GM21423 (cell line): Measurements from ENCODE around the gene SUN1.
A peak's percentile ranks its signal among the peaks of the same experiment; 100 is the strongest.
"Not testable (repeated sequence)": the region's sequence is repeated elsewhere in the genome, so short reads cannot be mapped to it uniquely, and the experiment has no call there.

ENCODE experiments used
- ATAC-seq: cut with Tn5 transposase; IDR thresholded peaks from one replicate; pipeline ENCODE4 v1.9.1; 2021; ENCODE audit warnings: mild to moderate bottlenecking, moderate library complexity; ENCODE audit not compliant: unreplicated experiment

Gene SUN1

DNA sequence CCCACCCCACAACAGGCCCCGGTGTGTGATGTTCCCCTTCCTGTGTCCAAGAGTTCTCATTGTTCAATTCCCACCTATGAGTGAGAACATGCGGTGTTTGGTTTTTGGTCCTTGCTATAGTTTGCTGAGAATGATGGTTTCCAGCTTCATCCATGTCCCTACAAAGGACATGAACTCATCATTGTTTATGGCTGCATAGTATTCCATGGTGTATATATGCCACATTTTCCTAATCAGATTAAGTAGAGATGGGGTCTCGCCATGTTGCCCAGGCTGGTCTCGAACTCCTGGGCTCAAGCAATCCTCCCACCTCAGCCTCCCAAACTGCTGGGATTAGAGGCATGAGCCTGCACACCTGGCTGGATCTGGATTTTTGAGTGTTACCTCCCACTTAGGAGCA, 28.5 kb upstream of the SUN1 start:
- ATAC-seq, result not testable (repeated sequence)

DNA sequence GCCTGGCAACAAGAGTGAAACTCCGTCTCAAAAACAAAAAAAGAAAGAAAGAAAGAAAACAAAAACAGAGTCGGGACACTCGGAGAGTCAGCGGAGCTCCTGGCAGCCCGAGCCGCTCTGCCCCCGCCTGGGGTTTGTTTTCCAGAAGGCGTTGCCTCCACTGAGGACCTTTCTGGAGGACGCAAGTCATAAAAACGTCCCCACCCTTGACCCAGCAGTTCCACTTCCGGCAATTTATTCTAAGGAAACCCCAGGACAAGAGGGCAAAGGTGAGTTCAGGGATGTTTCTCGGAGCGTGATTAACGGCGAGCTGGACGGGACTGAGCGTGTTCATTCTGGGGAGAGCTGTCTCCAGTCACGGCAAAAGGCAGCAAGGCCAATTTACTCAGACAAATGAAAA, 27.0 kb upstream of the SUN1 start:
- no peak for ATAC-seq

DNA sequence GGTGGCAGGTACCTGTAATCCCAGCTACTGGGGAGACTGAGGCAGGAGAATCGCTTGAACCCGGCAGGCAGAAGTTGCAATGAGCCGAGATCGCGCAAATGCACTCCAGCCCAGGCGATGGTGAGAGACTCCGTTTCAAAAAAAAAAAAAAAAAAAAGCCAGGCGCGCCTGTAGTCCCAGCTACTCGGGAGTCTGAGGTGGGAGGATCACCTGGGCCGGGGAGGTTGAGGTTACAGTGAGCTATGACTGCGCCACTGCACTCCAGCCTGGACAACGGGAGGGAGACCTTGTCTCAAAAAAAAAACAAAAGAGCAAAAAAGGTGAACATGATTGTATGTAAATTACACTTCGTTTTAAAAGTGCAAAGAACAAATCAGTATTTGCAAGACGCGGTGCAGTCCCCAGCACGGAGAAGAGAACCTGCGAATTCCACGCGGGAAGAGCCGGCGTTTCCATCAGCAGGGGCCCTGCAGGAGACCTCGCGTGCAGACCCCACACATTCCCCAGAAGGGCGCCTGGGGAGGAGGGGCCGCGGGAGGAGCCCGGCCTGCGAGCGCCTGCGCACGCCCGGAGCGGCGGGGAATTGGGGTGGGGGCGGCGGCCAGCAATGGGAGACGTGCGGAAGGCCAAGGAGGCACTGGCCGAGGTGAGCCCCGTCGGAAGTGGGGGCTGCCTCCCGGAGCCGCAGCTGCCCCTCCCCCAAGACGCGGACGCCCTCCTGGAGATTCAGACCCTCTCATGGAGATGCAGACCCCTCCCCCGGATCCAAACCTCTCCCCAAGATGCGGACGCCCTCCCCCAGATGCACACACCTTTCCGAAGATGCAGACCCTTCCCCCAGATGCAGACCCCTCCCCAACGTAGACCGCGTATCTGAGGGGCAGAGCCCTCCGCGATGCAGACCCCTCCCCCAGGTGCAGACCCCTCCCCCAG, 16.7 kb upstream of the SUN1 start:
- ATAC-seq, result no peak

DNA sequence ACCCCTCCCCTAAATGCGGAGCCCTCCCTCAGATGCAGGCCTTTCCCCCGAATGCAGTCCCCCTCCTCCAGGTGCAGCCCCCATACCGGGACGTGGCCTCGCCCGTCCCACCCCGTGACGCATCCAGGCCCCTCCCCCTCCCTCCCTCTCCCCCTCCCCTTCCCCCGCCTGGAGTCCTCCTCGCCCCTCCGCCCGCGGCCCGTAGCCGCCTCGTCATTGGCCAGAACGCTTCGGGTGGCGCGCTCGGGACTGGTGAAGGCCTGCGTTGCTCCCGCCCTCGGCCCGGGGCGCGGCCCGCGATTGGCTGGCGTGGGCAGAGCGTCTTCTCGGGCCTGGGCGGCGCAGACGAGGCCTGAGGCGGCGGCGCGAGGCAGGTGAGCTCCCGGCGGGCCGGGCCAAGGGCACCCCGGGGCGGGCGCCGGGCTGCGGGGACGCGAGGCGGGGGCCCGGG, 16.0 kb upstream of the SUN1 start:
- ATAC-seq, result peak; percentile 89

DNA sequence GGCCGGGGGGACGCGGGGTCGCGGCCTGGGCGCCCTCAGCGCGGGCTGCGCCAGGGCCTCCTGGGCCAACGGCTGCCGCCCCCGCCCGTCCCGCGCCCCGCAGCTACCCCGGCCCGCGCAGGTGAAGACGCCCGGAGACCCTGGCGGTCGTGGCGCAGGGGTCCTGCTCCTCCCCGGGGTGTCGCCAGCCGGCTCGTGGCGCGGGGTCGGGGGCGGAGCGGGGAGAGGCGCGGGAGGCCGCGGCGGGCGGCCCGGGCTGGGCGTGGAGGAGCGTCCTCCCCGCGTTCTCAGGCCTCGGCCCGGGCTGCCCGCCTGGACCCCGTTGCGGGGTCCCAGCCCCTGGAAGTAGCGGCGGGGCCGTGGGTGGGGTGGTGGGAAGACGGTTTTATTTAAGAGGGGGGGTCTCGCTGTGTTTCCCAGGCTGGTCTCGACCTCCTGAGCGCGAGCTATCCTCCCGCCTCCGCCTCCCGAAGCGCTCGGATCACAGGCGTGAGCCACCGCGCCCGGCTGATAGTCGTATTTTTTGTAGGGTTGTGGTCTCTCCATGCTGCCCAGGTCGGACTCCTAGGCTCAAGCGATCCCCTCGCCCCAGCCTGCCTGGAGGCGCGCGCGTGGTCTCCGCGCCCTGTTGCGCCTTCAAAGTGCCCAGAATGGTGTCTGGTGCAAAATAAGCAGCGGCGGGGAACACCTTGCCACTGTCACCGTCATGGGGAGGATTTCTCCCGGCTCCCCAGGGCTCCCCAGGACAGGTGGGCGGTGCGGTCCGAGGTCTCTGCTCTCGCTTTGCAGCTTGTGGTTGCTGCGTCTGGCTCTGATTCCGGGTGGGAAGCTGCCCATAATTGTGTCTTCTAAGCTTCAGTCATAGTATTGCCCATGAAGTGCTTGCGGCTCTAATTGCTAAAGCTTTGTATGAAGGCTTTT, 15.3 kb upstream of the SUN1 start:
- ATAC-seq, result peak; percentile 16

DNA sequence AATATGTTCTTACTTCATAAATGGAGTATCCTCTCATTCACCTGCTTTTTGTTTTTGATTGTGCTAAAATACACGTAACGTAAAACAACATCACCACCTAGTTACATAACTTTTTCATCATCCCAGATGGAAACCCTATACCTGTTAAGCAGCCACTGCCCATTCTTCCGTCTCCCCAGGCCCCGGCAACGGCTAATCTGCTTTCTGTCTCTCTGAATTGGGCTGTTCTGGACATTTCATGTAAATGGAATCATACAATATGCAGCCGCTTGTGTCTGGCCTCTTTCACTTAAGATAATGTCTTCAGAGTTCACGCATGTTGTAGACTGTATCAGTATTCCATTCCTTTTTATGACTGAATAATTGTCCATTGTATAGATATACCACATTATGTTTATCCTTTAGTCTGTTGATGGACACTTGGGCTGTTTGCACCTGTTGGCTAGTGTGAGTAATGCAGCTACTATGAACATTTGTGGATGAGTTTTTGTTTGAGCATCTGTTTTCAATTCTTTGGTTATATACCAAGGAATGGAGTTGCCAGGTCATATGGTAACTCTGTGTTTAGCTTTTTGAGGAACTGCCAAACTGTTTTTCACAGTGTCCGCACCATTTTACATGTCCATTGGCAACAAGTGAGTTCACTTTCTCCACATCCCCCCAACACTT, 14.1 kb upstream of the SUN1 start:
- no peak for ATAC-seq

DNA sequence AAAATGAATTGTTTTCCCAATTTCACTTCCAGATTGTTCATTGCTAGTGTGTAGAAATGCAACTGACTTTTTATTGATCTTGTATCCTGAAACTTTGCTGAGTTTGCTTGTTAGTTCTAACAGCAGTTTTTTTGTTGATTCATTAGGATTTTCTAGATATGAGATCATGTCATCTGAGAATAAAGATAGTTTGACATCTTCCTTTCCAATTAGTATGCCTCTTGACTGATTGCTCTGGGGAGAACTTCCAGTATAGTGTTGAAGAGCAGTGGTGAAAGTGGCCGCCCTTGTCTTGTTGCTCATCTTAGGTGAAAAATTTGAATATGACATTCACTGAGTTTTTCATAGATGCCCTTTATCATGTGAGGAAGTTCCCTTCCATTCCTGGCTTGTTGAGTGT, 11.9 kb upstream of the SUN1 start:
- ATAC-seq, result no peak

DNA sequence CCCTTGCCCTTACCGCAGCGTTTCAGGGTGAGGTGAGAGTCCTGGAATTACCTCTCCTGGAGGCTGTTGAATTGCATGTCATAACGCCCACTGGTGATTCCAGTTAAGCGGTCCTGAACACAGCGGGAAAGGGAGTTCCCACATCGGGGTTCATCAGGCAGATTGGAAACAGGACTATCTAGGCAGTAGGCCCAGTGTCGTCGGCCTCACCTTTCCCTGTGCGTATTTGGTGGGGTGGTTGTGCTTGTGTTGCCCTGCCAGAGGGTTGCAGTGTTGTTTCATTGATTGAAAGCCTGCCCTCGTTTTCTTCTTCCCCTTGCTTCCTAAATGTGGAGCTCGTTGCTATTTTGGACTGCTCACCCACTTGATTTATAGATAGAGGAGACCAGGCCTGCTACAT, 10.6 kb upstream of the SUN1 start:
- ATAC-seq, result no peak

DNA sequence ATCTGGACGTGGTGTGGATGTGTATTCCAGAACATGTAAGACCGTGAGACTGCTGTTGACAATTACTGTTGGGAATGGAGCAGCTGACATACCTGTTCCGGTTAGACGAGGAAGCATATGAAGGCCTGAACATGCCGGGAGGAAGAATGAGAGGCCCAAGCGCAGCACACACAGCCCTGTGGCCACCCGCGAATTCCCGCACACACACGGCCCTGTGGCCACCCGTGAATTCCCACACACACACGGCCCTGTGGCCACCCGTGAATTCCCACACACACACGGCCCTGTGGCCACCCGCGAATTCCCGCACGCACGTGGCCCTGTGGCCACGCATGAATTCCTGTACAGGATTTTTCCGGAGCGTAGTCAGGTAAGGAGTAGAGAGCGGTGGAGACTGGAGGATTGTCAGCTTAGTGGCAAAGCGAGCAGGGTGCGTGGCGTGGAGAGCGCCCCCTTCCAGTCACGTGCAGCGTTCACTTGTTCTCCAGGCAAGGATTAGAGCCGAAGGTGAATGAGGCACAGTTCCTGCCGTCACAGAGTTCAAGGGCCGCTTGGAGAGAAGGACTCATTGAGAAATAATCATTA, 9.5 kb upstream of the SUN1 start:
- ATAC-seq, result no peak

DNA sequence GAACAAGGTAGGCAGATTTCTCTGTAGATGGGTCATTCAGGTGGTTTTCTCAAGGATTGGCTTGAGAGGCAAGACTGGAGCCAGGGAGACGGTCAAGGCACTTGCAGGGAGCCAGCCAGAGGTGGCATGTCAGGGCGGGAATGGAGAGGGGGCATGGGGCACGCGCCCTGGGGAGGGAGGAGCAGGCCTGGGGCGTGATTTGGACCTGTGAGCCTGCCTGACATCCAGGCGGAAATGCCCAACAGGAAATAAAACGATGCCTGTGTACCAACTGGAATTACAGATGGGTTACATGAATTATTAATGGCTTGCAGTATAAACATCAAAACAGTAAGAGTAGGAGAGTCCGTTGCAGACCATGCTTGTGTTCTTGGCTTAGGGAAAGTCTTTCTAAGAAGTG, 8.6 kb upstream of the SUN1 start:
- ATAC-seq, result no peak

DNA sequence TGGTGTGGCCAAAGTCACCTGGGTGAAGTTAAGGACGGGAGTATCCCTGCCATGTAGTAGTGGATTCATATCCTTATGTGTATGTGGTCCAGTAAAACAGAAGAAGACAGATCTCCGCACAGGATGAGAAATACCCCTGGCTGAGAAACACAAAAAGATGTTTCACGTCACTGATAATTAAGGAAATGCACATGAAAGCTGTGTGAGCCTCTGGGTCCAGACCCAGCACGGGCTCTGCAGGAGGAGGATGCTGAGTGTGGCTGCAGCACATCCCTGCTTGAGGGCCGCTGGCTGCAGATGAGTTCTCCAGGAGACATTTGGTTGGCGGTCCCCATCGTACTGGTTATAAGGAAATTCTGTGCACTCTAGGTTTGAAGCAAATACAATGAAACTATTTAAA, 8.2 kb upstream of the SUN1 start:
- no peak for ATAC-seq

DNA sequence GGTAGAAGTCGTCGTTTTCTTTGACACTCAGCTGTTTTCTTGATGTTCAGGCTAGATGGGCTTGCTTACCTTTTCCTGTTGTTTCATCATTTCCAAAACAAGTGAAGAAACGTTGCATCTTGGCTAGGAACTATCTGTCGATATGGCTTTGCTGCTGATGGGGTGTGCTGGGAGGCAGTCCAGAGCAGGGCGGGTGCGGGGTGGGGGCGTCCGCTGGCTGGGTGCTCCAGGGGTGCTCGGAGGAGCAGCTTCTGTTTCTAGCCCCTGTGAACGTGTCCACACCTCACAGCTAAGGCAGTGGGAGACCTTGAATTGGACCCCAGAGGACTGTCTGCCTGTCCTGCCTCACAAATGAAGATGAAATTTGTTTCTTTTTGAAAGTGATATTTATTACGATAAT, 7.6 kb upstream of the SUN1 start:
- ATAC-seq, result no peak

DNA sequence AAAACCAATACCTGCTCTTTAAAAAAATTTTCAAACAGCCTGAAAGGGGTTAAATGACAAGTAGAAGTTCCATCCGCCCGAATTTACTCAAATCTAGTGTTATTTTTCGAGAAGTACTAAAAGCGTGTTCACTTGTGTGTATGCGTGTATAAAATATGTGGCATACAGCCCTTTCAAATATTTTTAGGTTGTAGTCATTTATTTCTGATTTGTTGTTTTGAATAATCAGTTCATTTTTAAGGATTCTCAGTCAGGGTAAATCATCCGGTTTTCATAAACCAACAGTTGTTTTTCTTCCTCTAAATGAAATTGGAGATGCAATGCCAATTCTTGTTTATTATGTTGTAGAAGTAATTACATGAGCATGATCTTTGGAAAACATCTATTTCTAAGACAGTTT, 6.9 kb upstream of the SUN1 start:
- no peak for ATAC-seq

DNA sequence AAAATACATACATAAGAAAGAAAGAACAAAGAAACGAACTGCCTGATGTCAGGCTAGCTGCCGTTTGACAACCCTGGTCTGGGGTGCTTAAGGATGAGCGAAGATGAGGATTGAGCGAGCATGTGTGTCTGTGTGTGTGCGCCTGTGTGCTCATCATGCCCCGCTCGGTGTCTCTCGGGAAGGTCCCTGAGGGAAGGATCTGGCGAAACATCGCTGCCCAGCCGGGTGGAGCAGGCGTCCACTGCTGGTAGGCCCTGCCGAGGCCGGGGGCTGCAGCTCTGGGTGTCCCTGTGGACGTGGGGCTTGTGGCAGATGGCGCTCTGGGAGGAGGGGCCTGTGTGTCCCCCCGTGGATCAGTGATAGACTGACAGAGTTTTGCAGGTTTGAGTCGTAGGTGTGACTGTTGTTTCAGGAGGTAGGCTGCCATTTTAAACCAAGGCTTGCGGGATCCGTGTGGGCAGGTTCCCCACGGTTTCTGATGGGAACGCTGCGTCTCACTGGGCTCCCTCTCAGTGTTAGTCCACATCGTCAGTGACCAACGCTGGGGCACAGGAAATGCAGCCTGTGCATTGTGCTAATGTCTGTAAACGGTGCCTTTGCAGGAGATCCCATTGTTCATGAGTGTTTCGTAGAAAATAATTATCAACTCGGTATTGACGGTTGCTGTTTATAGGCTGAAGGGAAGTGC, 5.9 kb upstream of the SUN1 start:
- ATAC-seq, result no peak

DNA sequence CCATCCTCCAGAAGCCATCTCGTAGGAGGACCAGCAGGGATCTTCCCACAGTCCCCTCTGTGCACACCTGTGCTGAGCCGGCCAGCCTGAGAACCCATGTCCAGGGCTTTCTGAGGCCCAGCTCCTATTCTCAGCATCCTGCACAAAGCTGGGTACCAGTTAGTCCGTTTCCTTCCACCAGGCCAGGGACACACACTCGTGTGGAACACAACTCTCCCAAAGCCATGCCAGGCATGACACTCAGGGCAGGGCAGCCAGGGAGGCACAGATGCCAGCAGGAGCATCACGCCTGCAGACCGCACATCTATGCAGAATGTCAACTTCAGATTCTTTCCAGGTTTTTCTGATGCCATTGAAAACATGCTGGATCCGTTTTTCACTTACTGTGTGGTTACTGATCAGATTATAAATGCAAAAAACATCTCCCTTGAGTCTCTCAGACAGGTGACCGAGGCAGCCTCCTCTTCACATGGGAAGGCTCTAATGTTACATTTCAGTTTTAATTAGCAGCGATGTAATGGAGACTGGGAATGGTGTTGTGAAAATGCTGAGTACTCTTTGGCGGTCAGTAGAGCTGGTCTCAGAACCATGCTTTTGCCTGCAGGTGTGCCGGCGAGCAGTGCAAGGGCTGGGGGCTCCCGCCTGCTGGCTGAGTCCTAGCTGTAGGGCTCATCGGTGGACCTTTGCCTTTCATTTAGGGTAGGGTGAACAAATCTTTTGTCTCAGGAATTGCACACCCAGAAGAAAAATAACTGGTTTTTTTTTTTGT, 3.3 kb upstream of the SUN1 start:
- ATAC-seq, result no peak

DNA sequence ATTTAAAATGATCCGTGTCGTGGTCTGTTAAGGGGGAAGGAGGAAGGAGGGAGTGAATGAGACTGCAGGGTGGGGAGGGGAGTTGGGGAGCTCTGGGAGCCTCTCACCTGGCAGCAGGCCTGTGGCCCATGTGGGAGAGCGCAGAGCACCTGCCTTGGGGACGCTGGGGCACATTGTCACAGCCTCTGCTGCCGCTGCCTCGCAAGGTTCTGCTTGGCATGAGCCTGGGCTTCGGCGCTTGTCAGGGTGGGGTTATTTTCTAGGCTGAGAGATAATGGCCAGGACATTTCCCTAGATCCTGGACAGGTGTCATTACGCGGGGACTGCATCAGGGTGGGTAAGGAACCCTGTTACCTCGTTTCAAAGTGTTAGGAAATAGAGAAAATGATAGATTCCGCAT, 2.2 kb upstream of the SUN1 start:
- no peak for ATAC-seq

DNA sequence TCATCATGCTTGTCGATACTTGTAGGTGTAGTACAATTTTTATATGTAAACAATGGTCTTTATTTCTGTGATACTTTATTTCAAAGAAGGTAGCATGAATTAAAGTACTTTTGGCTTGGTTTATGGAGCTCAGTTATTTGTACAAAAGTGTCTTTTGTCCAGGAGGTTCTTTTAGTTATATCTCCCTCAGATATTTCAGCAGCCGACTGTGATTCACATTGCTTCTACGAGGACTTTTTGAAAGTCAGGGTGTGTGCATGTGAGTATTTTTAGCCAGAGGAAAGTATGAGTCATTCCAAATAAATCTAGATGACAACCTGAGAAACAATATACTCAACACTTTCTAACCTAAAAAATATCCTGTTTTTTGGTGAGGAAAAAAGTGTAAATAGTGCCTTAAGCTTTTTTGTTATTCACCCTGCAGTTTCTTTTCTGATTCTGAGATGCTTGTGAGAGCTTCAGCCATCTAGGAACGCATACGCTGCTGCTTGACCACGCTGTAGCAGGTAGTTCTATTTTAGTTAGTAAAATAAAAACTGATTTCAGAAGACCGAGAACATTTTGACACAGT, 595 bp upstream of the SUN1 start:
- peak; percentile 63 for ATAC-seq

DNA sequence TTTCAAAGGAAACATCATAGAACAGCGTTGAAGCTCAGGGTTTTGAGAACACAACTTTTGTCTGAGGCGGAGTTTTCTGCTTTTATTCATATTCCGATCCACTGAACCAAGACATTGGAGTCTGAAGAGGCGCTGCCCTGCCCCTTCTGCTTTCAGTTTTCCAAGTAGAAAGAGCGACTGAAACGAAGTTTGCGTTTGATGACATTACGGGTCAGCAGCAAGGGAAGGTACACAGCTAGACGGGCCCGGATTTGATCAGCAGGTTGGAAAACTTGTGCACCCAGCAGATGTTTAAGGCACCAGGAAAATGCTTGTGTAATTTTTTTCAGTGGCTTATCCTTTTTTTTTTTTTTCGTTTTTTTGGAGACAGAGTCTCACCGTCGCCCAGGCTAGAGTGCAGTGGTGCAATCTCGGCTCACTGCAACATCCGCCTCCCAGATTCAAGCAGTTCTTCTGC, 720 bp downstream of the SUN1 start:
- no peak for ATAC-seq

DNA sequence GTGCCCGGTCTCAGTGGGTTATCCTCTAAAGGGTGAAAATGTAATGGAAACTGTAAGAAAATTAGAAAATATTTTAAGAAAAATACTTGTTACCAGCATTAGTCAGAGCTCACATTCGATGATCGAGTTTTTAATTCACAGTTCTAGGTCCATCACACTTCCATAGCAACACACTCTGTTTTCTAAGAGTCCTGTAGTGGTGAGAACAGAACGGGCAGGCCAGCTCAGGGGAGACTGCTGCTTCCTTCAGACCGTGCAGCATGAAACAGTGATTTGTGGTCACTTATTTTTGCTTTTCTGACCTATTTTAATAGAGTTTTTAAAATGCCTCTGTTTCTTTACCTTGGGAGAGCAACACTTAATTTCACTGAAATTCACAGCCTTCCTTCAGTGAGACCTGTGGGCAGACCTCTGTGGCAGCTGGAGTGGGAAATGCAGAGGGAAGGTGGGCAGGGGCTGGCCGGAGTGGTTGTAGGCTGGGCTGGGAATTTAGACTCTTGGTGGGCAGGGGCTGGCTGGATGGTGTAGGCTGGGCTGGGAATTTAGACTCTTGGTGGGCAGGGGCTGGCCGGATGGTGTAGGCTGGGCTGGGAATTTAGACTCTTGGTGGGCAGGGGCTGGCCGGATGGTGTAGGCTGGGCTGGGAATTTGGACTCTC, 1.5 kb downstream of the SUN1 start:
- no peak for ATAC-seq
